CD1c-positive myeloid dendritic cell (primary cell): ENCODE data around the gene C1orf56.

Experiments used
- DNase-seq: peaks from one replicate; pipeline ENCODE4 v3.0.0-alpha.2; 2016; ENCODE audit errors: extremely low spot score

Gene C1orf56

DNA sequence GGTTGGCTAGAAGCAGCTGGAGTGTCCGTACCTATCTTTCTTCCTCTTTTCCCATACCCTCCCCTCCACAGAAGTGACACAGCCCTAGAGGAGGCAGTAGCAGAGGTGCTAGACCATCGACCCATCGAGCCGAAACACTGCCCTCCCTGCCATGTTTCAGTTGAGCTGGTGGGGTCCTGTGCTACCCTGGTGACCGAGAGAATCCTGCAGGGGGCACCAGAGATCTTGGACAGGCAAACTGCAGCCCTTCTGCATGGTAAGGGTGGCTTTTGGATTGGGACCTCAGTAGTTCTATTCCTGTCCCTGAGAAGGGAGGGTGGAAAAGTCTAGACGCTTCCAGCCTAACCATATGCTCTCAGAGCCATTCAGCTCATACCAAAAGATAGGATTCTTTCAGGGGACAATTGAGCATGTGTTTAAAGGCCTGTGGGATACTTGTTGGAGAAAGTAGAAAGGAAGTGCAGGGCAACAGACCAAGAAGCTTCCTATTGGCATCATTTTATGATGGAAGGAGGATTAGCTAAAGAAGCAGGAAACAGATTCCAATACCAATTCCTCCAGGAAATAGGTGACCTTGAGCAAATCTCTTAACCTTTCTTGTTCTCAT is 22.9 kb upstream of the C1orf56 start:
- DNase-seq, result peak; percentile 82

DNA sequence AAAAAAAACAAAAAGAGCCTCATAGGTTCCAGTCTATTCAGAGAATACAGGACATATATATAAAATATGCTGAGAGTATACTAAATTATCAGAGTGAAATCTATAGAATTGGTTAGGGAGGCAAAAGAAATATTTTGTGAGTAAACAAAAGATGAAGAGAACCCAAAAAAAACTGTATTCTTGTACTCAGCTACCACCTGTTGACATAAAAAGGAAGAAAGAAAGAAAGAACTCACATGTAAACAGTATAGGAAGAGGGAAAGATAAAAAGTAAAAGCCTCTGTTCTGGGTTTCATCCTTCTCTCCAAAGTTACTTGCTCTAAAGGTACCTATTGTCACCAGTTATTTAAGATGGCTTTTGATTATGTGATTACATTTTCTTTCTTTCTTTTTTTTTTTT is 21.1 kb upstream of the C1orf56 start:
- DNase-seq, result no peak

DNA sequence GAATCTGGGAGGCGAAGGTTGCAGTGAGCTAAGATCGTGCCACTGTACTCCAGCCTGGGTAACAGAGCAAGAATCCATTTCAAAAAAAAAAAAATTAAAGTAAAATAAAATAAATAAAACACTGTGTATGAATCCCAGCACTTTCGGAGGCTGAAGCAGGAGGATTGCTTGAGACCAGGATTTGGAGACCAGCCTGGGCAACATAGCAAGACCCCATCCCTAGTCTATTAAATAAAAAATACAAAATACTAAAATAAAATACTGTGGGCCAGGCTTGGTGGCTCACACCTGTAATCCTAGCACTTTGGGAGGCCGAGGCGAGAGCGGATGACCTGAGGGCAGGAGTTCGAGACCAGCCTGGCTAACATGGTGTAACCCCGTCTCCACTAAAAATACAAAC is 15.4 kb upstream of the C1orf56 start:
- no peak for DNase-seq

DNA sequence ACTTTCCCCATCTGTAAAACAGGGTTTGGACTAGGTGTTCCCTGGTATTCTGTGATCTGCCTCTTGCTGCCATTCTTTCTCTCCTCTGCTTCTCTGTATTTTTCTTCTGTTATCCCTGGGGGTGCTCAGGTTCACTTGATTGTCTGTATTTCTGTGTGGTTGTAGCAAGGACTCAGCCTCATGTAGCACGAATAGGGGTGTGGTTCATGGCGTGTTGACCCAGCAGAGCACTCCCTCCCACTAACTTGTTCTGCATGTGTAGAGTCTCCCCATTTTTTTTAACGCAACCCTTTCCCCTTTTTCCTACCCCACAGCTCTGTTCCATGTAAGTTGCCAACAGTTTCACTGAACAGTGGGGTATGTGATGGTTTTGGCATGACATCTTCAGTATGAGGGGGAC is 12.4 kb upstream of the C1orf56 start:
- DNase-seq, result no peak

DNA sequence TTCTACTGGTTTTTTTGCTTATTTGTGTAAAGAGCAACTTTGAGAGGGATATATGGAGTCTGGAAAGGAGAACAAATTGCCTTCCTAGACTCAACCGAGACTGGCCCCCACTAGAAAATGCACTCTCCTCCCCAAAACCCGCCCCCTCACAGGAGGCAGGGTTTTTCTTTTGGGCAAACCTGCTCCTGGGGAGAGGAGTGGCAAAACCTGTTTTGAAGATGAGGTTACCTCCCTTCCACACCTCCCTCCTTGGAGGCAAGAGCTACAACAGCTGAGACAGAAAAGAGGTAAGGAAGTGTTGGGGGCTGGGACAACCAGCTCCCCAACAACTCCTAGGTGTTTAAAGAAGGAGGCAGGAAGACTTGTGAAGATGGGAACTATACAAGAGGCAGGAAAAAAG is 11.2 kb upstream of the C1orf56 start, which contains the start of gene BNIPL:
TSS of gene BNIPL (plus strand) at position 231 of the 400 bp plus-strand sequence. CDS start at position 371, 140 bp downstream.
- no peak for DNase-seq

DNA sequence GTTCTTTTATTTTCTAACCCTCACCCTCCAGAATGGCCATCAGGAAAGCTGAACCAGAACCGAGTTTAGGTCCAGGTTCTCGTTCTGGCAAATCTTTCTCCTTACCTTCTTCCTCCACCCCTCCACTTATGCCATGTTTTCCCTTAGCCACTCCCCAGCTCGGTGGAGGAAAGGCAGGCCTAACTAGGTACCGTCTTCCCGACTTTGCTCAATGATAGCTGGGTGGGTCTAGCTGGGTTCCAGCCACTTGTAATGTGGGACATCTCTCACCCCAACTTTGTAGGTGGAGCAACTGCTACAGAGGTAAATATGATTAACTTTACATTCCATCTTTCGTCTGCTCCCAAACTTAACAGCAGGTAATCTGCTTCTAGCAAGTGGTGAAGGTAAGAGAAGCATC is 10.5 kb upstream of the C1orf56 start:
- no peak for DNase-seq

DNA sequence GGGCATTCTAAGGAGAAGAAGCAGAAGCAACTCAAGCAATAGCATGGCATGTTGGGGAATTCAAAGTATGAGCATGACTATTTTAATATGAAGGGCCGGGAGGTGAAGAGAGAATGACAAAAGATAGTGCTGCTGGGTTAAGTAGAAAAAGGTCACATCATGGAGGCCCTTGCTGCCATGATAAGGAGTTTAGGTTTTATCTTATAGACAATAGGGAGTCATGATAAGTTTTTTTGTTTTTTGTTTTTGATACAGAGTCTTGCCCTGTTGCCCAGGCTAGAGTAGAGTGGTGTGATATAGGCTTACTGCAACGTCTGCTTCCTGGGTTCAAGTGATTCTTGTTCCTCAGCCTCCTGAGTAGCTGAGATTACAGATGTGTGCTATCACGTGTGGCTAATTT is 8.0 kb upstream of the C1orf56 start:
- DNase-seq, result no peak

DNA sequence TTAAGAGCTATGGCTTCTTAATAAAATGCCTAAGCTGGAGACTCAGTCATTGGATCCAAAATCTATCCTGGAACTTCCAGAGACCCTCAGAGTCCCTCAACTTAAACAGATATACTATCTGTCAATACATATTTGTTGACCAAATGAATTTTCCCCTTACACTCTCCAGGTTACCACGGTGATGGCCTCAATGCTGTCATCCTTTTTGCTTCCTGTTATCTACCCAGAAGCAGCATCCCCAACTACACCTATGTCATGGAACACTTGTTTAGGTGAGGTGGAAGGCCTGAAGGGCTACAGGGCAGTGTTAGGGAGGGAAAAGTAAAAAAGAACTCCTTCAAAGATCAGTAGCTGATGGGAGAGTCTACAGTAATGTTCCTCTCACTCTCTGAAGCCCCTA is 4.4 kb upstream of the C1orf56 start:
- no peak for DNase-seq

DNA sequence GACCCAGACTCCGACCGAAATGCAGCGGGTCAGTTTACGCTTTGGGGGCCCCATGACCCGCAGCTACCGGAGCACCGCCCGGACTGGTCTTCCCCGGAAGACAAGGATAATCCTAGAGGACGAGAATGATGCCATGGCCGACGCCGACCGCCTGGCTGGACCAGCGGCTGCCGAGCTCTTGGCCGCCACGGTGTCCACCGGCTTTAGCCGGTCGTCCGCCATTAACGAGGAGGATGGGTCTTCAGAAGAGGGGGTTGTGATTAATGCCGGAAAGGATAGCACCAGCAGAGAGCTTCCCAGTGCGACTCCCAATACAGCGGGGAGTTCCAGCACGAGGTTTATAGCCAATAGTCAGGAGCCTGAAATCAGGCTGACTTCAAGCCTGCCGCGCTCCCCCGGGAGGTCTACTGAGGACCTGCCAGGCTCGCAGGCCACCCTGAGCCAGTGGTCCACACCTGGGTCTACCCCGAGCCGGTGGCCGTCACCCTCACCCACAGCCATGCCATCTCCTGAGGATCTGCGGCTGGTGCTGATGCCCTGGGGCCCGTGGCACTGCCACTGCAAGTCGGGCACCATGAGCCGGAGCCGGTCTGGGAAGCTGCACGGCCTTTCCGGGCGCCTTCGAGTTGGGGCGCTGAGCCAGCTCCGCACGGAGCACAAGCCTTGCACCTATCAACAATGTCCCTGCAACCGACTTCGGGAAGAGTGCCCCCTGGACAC is 534 bp downstream of the C1orf56 start:
- peak; percentile 44 for DNase-seq

DNA sequence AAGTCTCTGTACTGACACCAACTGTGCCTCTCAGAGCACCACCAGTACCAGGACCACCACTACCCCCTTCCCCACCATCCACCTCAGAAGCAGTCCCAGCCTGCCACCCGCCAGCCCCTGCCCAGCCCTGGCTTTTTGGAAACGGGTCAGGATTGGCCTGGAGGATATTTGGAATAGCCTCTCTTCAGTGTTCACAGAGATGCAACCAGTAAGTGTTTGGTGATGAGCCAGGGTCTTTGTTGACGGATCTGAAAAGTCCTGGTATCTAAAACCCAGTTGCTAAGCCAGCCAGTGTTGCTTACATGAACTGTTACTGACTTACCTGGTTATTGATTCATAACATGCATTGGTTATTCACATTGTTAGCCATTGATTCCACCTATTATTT is 1.1 kb downstream of the C1orf56 start:
- no peak for DNase-seq

DNA sequence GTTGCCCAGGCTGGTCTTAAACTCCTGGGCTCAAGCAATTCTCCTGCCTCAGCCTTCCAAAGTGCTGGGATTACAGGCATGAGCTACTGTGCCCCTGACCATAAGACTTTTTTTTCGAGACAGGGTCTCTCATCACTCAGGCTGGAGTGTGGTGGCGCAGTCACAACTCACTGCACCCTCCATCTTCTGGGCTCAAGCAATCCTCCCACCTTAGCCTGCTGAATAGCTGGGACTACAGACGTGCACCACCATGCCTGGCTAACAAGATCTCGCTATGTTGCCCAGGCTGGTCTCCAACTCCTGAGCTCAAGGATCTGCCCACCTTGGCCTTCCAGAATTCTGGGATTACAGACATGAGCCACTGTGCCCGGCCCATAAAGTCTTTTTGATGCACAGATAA is 1.9 kb downstream of the C1orf56 start:
- no peak for DNase-seq

DNA sequence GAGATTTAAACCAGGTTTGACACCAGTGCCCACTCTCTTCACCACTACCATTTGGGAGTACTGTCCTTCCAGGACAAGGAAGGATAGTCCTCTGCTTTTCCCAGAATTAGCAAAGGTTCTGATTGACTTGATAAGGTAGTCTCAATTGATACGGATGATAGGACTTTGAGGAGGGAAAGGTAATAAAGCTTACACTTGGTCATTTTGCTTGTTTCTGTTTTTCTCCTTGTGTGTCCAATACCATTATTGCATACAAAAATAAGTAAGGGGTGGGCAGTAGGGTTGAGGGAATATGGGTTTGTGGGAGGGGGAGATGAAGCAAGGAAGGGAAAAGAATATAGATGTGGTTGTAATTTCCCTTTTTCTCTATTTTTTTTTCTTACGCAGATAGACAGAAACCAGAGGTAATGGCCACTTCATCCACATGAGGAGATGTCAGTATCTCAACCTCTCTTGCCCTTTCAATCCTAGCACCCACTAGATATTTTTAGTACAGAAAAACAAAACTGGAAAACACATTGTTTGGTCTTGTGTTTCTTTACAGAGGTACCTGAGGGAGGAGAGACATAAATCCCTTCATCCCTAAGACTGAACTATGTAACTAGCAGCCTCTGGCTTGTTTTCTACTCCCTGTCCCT is 2.6 kb downstream of the C1orf56 start:
- no peak for DNase-seq

DNA sequence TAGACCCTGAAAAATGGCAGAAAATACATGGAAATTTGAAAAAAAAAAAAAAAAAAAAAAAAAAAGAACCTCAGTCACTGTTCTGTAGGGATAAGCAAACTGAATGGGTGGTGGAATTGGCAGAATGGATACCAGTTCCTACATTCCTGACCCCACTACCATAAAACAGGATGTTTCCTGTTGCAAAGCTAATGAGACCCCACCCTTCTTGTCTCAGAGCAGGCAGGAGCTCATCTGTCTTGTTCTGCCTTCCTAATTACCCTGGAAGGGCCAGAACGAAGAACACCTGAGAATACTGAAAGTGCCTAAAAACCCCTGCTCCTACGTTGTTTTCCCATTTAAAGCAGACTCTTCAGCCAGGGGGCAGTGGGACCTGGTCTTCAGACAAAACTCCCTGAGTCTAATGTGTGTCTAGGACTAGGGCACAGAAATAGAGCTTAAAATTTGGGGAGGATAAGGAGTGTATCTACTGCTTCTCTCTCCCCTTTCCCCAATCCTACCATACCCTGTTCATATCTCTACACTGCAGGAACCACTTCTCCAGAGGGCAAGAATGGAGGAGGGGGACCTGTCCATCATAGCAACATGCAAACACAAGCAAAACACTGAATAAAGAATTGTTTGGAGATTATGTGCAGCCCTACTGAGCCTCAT is 3.9 kb downstream of the C1orf56 start:
- DNase-seq, result no peak

DNA sequence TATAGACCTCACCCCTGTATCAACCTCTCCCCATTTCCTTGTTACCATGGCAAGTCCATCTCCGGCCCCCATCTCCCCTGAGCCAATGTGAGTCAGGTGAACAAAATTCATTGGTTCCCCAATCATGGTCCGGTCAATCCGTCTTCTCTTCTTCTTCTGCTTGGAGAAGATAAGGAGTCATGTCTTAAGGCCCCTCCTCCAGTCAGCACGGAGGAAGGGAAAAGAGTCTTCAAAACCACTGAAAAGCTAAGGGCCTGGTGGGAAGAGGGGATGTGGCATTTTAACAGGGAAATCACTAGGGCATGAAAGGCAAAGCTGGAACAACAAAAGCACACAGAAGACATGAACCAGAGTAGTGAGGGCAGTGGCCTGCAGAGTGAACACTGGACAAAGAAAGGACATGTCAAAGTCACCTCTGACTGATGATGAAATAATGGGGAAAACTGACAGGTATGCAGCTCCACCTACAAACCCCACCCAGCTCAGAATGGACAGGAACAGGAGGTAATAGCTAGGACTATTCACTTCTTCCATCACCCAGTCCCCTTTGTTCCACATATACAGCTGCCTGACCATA is 7.5 kb downstream of the C1orf56 start:
- DNase-seq, result no peak

DNA sequence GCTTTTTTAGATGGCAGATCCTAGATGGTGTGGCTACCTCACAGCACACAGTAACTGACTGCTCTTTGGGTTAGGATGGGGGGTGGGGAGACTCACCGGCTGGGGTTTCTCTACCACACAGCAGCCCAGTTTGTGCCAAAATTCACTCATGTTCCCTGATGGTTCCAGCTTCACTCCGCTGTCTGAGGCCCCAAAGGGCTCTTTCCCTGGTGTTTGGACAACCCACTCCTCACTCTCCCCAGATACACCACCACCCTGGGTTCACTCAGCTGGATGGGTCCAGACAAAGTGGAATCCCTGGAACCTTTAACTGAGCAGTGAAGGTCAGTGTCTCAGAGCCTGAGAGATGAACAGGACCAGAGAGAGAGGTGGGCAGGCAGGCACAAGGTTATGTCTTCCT is 8.0 kb downstream of the C1orf56 start:
- DNase-seq, result no peak

DNA sequence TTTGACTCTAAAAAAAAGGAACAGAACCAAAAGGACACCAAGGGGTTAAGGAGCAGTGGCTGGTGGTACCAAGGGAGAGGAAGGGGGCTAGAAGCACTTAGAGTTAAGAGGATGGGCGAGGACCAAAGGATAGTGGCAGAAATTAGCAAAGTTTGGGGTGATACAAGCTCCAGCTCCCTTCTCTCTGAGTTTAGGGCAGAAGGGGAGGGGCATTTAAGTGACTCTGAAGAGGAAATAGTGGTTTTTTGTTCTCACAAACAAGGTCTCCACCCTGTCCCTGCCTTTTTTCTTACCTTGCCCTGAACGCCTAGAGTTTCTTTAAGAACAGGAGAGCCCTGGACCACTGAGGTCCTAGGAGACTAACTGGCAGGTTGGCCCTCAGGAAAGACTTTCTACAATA is 8.6 kb downstream of the C1orf56 start:
- peak; percentile 24 for DNase-seq

DNA sequence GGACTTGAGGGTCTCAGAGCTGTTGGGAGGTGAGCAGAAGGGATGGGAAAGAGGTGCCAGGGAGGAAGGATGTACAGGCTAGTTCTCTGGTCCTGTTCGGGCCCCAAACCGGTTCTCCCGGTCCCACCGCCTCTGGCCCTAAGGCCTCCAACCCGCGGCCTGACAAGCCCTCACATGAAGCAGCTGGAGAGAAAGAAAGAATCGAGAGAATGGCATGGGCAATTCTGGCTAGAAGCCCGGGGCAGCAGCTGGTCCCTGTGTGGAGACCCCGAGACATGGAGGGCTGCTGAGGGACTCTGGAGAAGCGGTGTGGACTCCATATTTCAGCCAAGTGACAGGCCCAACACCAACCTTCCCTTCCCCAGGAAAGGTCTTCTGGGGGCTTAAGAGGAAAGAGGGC is 11.1 kb downstream of the C1orf56 start:
- DNase-seq, result no peak

DNA sequence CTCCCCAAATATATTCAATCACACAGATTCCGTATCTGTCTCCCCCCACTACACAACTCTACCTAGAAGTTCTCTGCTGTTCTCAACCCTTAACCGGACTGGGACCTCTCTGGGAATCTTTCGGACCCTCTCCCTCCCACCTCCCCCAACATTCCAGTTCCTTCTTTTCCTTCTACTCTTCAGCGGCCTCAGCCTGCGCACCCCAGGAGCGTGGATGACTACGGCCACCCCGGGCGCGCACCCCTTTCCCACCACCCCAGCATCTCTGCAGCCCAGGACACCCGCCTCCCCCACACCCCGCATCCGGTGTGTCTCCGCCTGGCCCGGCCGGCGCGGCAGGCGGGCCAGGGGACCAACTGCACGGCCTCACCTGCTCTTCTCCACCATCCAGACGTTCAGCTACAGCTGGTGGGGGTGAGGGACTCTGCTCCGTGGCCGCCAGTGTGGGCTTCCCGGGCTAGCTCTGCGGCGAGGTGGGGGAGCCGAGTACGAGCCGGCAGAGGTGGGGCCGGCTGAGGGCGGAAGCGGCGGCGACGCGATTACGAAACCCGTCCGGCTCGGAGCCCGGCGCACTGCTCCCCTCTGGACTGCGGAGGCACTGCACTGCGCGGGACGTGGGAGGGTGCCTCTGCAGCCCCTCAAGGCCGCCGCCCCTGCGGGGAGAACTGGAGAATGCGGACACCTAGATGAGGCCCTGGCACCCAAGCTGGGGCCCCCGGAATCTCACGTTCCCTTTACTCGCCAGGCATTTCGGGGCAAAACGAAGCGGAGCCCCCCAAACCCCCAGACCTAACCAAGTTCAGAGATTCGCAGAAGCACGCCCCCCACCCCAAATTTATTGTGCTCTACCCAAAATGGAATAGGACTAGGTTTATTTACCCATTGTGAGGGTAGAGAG is 11.8 kb downstream of the C1orf56 start, which contains the start of gene CDC42SE1:
TSS of gene CDC42SE1 (minus strand) at position 514 of the 898 bp plus-strand sequence. CDS start 3,892 bp downstream, outside the sequence.
- peak; percentile 90 for DNase-seq

DNA sequence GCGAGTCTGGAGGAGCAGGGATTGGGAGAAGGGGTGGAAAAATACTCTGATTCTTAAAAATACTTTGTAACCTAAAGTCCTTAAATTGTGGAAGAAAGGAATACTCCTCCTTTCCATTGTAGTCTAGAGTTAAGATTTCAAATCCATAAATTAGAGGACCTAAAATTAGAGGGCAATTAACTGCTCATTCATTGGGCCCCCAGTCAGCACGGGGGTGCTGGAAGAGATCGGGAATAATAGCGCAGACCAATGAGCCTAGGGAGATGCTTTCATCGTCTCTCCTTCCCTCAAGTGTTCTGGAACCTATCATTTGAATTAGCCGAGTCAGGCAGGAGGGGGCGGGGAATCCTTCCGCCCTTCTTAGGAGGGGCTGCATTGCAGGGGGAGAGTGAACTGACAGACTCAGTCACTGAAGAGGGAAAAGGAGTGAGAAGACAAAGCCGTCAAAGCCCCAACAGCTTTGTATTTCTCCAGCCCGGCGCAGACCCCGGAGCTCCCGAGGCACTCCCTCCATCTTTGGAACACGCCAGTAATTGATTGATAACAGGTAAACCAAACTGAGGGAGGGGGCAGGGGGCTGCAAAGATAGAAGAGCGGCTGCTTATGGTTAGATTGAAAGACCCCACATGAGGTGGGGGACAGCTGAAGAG is 12.6 kb downstream of the C1orf56 start, which contains the start of gene MLLT11:
TSS of gene MLLT11 (plus strand) at position 391 of the 650 bp plus-strand sequence. CDS start 6,828 bp downstream, outside the sequence.
- no peak for DNase-seq

DNA sequence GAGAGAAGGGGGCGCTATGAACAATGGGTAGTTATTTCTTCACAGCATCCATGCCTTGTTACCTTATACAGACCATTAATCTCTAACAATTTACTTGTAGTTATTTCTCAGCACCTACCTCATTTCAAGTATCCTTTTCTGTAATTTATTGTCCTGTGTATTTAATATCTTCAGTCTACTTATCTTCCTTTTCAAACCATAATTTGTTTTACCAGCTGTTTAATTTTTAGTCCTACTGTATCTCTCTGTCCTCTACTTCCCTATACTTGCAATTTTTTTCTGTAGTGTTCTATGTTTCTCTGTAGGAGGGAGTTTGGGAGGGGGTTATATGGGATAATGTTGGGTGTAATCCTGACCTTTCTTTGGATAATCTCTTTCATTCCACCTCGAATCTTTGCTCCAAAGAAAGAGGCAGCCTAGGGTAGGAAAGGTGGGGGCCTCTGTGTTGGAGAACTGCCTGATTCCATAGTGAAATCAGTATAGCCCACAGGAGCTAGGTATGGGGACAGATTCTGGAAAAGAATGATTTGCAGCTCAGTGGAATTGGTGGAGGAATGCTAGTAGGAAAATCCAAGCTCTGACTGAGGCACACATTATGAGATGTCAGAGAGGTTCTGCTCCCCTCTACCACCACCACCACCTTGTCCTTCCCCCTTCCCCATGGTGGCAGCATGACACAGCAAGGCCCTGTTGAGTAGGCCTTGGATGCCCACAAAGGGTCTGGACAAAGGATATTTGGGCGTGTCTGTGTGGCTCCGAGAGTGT is 13.3 kb downstream of the C1orf56 start:
- no peak for DNase-seq
